Uterus (tissue), 4 donors: ENCODE data around the gene ANKFY1. TPM values are rescaled to one million over a fixed set of nuclear protein-coding genes. Genes with fewer than 3 reads are reported as not detected.

Source experiments
- DNase-seq, 2 donors: peaks; one replicate each; pipeline ENCODE4 v3.0.0-alpha.2; 2019 to 2020
- H3K27ac ChIP-seq, 2 donors: fragments of 200-600 bp; sonication (generic); 1 replicate in 1 of 2; 2 replicates in 1 of 2; pipeline ENCODE4 v1.5.1; 2016 to 2018
- H3K27me3 ChIP-seq, 2 donors: fragments of 200-600 bp; sonication (generic); one replicate each; pipeline ENCODE4 v1.5.1; 2018 to 2019; ENCODE audit warnings: control low read depth in 1 of 2
- H3K36me3 ChIP-seq, 2 donors: fragments of 200-600 bp; sonication (generic); one replicate each; pipeline ENCODE4 v1.5.1; 2019; ENCODE audit warnings: control low read depth in 1 of 2
- H3K4me1 ChIP-seq, 2 donors: fragments of 200-600 bp; sonication (generic); one replicate each; pipeline ENCODE4 v1.5.1; 2018 to 2019; ENCODE audit warnings: control low read depth in 1 of 2
- H3K4me3 ChIP-seq, 2 donors: fragments of 200-600 bp; sonication (generic); 1 replicate in 1 of 2; 2 replicates in 1 of 2; pipeline ENCODE4 v1.5.1; 2018 to 2019; ENCODE audit warnings: mild to moderate bottlenecking in 1 of 2
- H3K9me3 ChIP-seq, 2 donors: fragments of 200-600 bp; sonication (generic); one replicate each; pipeline ENCODE4 v1.5.1; 2019; ENCODE audit warnings: control low read depth in 1 of 2
- POLR2A ChIP-seq, 2 donors: fragments of 450-650 bp; IDR thresholded peaks; one replicate each; pipeline ENCODE4 v1.6.1; 2016; ENCODE audit warnings: antibody characterized with exemption in 2 of 2, mild to moderate bottlenecking in 1 of 2, moderate library complexity in 1 of 2
- intact Hi-C: fragments of 100-400 bp; cut with DNase I; formaldehyde crosslinking; loops from one replicate; pipeline ENCODE4 v1.15.1; 2023; ENCODE audit warnings: low total_unique reads
- total RNA-seq, 4 donors: library from RNA; depleted of rRNA in 3 of 4; stranded (reverse); fragments of >200 nt in 3 of 4; gene quantifications; one replicate each; pipeline versions ENCODE4 v1.1.0 to v1.2.4, GENCODE V29; 2014 to 2023
- TF ChIP-seq, protein P1 (sequence below), 4 experiments: fragments of 200-600 bp in 2 of 4; fragments of 450-650 bp in 2 of 4; sonication (generic) in 2 of 4; IDR thresholded peaks; one replicate each; pipeline ENCODE4 v1.5.1; 2016 to 2019; ENCODE audit warnings: antibody characterized with exemption in 4 of 4, mild to moderate bottlenecking in 2 of 4, moderate library complexity in 1 of 4
- donor health status: DM: yes; HTN: yes; CAD: no.

The ANKFY1 gene
- total RNA-seq, 4 donors from 2014 or later, result 17.6 to 69.5 (median 52.8) TPM

DNA sequence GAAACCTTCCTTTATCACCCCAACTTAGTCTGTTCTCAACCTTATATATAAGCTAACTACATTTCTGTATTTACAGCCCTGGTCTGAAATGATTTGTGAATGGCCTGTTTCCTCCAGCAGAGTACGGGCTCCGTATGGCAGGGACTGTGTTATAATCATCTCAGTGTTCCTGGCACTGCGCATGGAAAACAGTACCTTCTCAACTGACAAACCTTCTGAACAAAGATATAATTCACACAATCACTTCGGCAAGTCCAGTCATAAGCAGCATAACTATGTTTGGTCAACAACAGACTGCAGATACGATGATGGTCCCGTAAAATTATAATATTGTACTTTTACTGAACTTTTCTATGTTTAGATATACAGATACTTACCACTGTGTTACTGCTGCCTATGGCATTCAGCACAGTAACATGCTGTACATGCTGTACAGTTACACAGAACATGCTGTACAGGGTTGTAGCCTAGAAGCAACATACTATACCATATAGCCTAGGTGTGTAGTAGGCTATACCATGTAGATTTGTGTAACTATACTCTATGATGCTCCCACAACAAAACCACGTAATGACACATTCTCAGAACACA lies 30.0 kb downstream of the ANKFY1 start:
- H3K4me1 ChIP-seq, result peaks cover 12 to 32% of the 10 kb centered on the region in 2 donors
- no peak for TF ChIP-seq POLR2A (IDR thresholded peaks at IDR 0.05)
- TF ChIP-seq, protein P1, sequence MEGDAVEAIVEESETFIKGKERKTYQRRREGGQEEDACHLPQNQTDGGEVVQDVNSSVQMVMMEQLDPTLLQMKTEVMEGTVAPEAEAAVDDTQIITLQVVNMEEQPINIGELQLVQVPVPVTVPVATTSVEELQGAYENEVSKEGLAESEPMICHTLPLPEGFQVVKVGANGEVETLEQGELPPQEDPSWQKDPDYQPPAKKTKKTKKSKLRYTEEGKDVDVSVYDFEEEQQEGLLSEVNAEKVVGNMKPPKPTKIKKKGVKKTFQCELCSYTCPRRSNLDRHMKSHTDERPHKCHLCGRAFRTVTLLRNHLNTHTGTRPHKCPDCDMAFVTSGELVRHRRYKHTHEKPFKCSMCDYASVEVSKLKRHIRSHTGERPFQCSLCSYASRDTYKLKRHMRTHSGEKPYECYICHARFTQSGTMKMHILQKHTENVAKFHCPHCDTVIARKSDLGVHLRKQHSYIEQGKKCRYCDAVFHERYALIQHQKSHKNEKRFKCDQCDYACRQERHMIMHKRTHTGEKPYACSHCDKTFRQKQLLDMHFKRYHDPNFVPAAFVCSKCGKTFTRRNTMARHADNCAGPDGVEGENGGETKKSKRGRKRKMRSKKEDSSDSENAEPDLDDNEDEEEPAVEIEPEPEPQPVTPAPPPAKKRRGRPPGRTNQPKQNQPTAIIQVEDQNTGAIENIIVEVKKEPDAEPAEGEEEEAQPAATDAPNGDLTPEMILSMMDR (IDR thresholded peaks at IDR 0.05), result no peak
- peak in 1 of 2 donors; percentile 62 for DNase-seq
- intact Hi-C loops, result no loop called here
- peak overlapping the region; percentile 79 to 92 for H3K27ac ChIP-seq
- no peaks in the 10 kb centered on the region for H3K36me3 ChIP-seq
- no peaks in the 10 kb centered on the region for H3K9me3 ChIP-seq
- H3K27me3 ChIP-seq, result no peaks in the 10 kb centered on the region
- H3K4me3 ChIP-seq, result no peak overlapping the region

DNA sequence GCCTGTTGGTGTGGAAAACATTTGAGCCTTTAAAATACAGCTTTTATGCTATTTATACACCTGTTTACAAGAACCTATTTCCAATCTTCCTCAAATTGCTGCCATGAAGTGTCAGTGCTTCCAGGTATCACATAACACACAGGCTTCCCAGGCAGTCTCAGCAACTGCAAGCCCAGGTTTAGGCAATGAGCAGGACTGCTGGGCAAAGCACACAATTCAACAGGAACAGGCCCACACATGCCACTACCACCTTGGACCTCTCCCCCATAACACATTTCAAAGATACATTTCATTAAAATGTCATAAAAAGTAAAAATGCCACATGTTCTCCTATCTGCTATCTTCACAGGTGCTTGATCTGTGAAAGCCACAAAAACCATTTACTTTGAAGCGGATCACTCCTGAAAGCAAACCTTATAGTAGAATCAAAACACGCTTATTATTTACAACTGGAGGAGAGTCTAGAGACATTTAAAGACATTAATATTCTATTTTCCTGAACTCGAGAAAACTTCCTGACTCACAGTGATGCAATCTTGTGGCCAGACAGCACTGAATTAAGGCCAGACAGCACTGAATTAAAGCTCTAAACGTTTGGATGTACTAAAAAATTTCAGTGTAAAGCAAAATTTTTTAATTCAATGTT lies 31.5 kb downstream of the ANKFY1 start:
- Histone ChIP-seq H3K27me3 (no peaks in the 10 kb centered on the region), H3K27ac (peak overlapping the region; percentile 79 to 92), H3K4me3 (no peak overlapping the region), H3K9me3 (no peaks in the 10 kb centered on the region), H3K36me3 (no peaks in the 10 kb centered on the region), H3K4me1 (peaks cover 12 to 32% of the 10 kb centered on the region in 2 donors)
- intact Hi-C loops, result no loop called here
- no peak for TF ChIP-seq POLR2A (IDR thresholded peaks at IDR 0.05)
- TF ChIP-seq, protein P1 (IDR thresholded peaks at IDR 0.05), result no peak
- peak in 1 of 2 donors; percentile 59 for DNase-seq

DNA sequence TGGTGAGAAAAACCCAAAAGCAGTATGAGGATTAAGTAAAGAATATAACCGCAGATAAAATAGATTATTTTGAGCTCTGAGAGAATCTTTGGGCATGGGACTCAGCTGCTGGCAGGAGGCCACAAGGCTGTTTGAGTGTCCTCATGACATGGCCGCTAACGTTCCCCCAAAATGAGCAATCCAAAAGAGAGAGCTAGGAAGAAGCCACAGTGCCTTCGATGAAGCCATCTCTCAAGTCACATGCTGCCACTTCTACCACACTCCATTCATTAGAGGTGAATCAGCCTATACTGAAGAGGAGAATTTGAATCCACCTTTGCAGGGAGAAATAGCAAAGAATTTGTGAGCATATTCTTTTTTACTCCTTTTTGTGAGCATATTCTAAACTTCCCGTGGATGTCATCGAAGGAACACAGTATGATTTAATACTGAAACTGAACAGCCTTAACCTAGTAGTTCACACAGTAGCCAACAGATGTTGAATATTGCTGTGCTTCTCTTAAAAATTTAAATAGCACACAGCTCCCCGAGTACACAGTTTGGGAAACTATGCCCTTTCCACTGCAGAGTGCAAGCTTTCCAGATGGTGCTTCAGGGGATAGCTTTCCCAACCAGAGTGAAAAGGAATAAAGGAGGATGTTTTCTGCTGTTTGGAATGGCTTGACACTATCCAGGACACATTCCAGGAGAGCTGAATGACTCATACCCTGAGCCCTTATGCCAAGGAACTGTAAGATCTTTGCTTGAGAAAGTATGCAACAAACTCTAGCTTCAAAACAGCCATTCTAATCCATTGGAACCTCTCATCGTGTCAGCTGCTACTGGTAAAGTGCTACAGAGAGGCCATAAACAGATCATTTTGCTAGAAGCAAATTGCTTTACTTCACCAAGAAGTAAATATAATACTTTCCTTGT lies 33.9 kb downstream of the ANKFY1 start:
- TF ChIP-seq, protein P1 (IDR thresholded peaks at IDR 0.05), result no peak
- Histone ChIP-seq H3K4me3 (no peak overlapping the region), H3K4me1 (peaks cover 12 to 31% of the 10 kb centered on the region in 2 donors), H3K9me3 (no peaks in the 10 kb centered on the region), H3K27me3 (no peaks in the 10 kb centered on the region), H3K36me3 (no peaks in the 10 kb centered on the region), H3K27ac (peak overlapping the region; percentile 79 to 92)
- intact Hi-C loops, result no loop called here
- DNase-seq, result peak; percentile 67 to 89

DNA sequence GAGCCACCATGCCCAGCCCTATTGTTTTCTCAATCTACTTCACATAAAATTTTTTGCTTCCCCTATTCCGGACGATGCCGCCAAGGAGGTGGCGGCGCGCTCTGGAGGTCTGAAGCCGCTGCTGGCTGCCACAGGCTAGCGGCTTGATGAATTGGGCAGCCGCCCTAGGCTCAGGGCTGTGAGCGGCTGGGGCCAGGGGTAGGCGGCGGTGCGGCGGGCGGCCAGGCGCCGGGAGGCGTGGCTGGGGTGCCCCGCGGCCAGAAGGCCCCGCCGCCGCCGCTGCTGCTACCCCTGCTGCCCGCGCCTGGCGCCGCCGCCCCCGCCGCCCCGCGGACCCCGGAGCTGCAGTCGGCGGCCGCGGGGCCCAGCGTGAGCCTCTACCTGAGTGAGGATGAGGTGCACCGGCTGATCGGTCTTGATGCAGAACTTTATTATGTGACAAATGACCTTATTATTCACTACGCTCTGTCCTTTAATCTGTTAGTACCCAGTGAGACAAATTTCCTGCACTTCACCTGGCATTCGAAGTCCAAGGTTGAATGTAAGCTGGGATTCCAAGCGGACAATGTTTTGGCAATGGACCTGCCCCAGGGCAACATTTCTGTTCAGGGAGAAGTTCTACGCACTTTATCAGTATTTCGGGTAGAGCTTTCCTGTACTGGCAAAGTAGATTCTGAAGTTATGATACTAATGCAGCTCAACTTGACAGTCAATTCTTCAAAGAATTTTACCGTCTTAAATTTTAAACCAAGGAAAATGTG lies 41.7 kb downstream of the ANKFY1 start:
- Histone ChIP-seq H3K27ac (peak overlapping the region; percentile 81 to 95), H3K4me3 (no peak overlapping the region), H3K27me3 (no peaks in the 10 kb centered on the region), H3K9me3 (no peaks in the 10 kb centered on the region), H3K36me3 (no peaks in the 10 kb centered on the region), H3K4me1 (peaks cover 4 to 10% of the 10 kb centered on the region in 2 donors)
- no peak for DNase-seq
- intact Hi-C loops, result no loop called here
- TF ChIP-seq, protein P1 (IDR thresholded peaks at IDR 0.05), result no peak
- no peak for TF ChIP-seq POLR2A (IDR thresholded peaks at IDR 0.05)
